Stomach smooth muscle (tissue), 2 donors: Measurements from ENCODE around the gene RND3.

Experiments
- H3K27ac ChIP-seq: one replicate; pipeline ENCODE4 v1.7.0; 2013; ENCODE audit warnings: mild to moderate bottlenecking, low read length, inconsistent platforms
- H3K27me3 ChIP-seq, 2 donors: one replicate each; pipeline ENCODE4 v1.7.0; 2013; ENCODE audit warnings: low read length in 2 of 2; ENCODE audit not compliant: insufficient read depth in 2 of 2, control insufficient read depth in 1 of 2
- H3K36me3 ChIP-seq, 2 donors: one replicate each; pipeline ENCODE4 v1.7.0; 2013; ENCODE audit warnings: low read length in 2 of 2; ENCODE audit not compliant: control insufficient read depth in 2 of 2, insufficient read depth in 2 of 2
- H3K4me1 ChIP-seq: one replicate; pipeline ENCODE4 v1.7.0; 2013; ENCODE audit warnings: low read length; ENCODE audit not compliant: control insufficient read depth, insufficient read depth
- H3K4me3 ChIP-seq, 2 donors: one replicate each; pipeline ENCODE4 v1.7.0; 2013; ENCODE audit warnings: low read length in 2 of 2
- H3K9ac ChIP-seq, 2 donors: one replicate each; pipeline ENCODE4 v1.7.0; 2013; ENCODE audit warnings: low read length in 2 of 2, mild to moderate bottlenecking in 1 of 2
- H3K9me3 ChIP-seq, 2 donors: one replicate each; pipeline ENCODE4 v1.7.0; 2013; ENCODE audit warnings: low read length in 2 of 2; ENCODE audit not compliant: control insufficient read depth in 2 of 2
- donor health status: healthy.
- donor health status: Pancreatic carcinoma.

RND3 gene

GRCh38 chr2:150482667-150483400 lies 4.6 kb downstream of the RND3 start:
- H3K4me3 ChIP-seq, result peak overlapping the region; percentile 16 to 41
- H3K9ac ChIP-seq, result no peak overlapping the region
- H3K36me3 ChIP-seq, result no peaks in the 10 kb centered on the region
- H3K9me3 ChIP-seq, result no peaks in the 10 kb centered on the region
- H3K4me1 ChIP-seq, result peaks cover 33% of the 10 kb centered on the region
- peak overlapping the region; percentile 26 for H3K27ac ChIP-seq
- H3K27me3 ChIP-seq, result no peaks in the 10 kb centered on the region

GRCh38 chr2:150482111-150482510 lies 5.4 kb downstream of the RND3 start:
- H3K4me1 ChIP-seq, result peaks cover 37% of the 10 kb centered on the region
- no peak overlapping the region for H3K4me3 ChIP-seq
- H3K36me3 ChIP-seq, result no peaks in the 10 kb centered on the region
- H3K9me3 ChIP-seq, result no peaks in the 10 kb centered on the region
- no peaks in the 10 kb centered on the region for H3K27me3 ChIP-seq
- H3K27ac ChIP-seq, result no peak overlapping the region
- H3K9ac ChIP-seq, result no peak overlapping the region

- Histone ChIP-seq H3K4me1 (peaks cover 46% of the 10 kb centered on the region), H3K9ac (no peak overlapping the region), H3K27me3 (no peaks in the 10 kb centered on the region), H3K27ac (peak overlapping the region; percentile 38), H3K4me3 (no peak overlapping the region), H3K9me3 (no peaks in the 10 kb centered on the region), H3K36me3 (no peaks in the 10 kb centered on the region)
Measured at GRCh38 chr2:150480971-150481830, 6.3 kb downstream of the RND3 start.

GRCh38 chr2:150480241-150480640 lies 7.2 kb downstream of the RND3 start:
- Histone ChIP-seq H3K9ac (no peak overlapping the region), H3K36me3 (no peaks in the 10 kb centered on the region), H3K27ac (no peak overlapping the region), H3K4me1 (peaks cover 45% of the 10 kb centered on the region), H3K9me3 (no peaks in the 10 kb centered on the region), H3K4me3 (no peak overlapping the region), H3K27me3 (no peaks in the 10 kb centered on the region)

- Histone ChIP-seq H3K9ac (no peak overlapping the region), H3K27ac (peak overlapping the region; percentile 37), H3K9me3 (no peaks in the 10 kb centered on the region), H3K36me3 (peaks cover 0 to 5% of the 10 kb centered on the region in 2 donors), H3K4me1 (peaks cover 40% of the 10 kb centered on the region), H3K27me3 (no peaks in the 10 kb centered on the region), H3K4me3 (peak overlapping the region in 1 of 2 donors; percentile 17)
Measured at GRCh38 chr2:150479075-150479915, 8.2 kb downstream of the RND3 start.

- peak overlapping the region in 1 of 2 donors; percentile 21 for H3K9ac ChIP-seq
- peaks cover 36% of the 10 kb centered on the region for H3K4me1 ChIP-seq
Measured at GRCh38 chr2:150478200-150478974, 9.1 kb downstream of the RND3 start.

GRCh38 chr2:150477347-150477746 lies 10.1 kb downstream of the RND3 start:
- H3K9ac ChIP-seq, result no peak overlapping the region

More at GRCh38 chr2:150478200-150478974, 9.1 kb downstream of the RND3 start:
- Histone ChIP-seq H3K27me3 (no peaks in the 10 kb centered on the region), H3K27ac (peak overlapping the region; percentile 37), H3K36me3 (peaks cover 4 to 13% of the 10 kb centered on the region in 2 donors), H3K4me3 (peak overlapping the region in 1 of 2 donors; percentile 17), H3K9me3 (no peaks in the 10 kb centered on the region)

GRCh38 chr2:150476809-150477302 lies 10.6 kb downstream of the RND3 start:
- Histone ChIP-seq H3K4me1 (peaks cover 33% of the 10 kb centered on the region), H3K27ac (peak overlapping the region; percentile 66), H3K9me3 (no peaks in the 10 kb centered on the region), H3K27me3 (no peaks in the 10 kb centered on the region), H3K9ac (peak overlapping the region; percentile 36 to 48), H3K4me3 (peak overlapping the region in 1 of 2 donors; percentile 50), H3K36me3 (peaks cover 8 to 23% of the 10 kb centered on the region in 2 donors)

More at GRCh38 chr2:150477347-150477746, 10.1 kb downstream of the RND3 start:
- Histone ChIP-seq H3K36me3 (peaks cover 4 to 18% of the 10 kb centered on the region in 2 donors), H3K27ac (peak overlapping the region; percentile 66), H3K4me1 (peaks cover 33% of the 10 kb centered on the region), H3K9me3 (no peaks in the 10 kb centered on the region), H3K27me3 (no peaks in the 10 kb centered on the region), H3K4me3 (peak overlapping the region in 1 of 2 donors; percentile 50)

- H3K36me3 ChIP-seq, result peaks cover 11 to 23% of the 10 kb centered on the region in 2 donors
- H3K9me3 ChIP-seq, result no peaks in the 10 kb centered on the region
- peak overlapping the region; percentile 36 to 48 for H3K9ac ChIP-seq
- peak overlapping the region; percentile 66 for H3K27ac ChIP-seq
- H3K27me3 ChIP-seq, result no peaks in the 10 kb centered on the region
- peak overlapping the region; percentile 15 to 50 for H3K4me3 ChIP-seq
- H3K4me1 ChIP-seq, result peaks cover 33% of the 10 kb centered on the region
Measured at GRCh38 chr2:150476286-150476685, 11.2 kb downstream of the RND3 start.
